ENCODE results near the gene CCDC80. TPM values are rescaled to one million over a fixed set of nuclear protein-coding genes. Genes with fewer than 3 reads are reported as not detected.

The CCDC80 gene, protein sequence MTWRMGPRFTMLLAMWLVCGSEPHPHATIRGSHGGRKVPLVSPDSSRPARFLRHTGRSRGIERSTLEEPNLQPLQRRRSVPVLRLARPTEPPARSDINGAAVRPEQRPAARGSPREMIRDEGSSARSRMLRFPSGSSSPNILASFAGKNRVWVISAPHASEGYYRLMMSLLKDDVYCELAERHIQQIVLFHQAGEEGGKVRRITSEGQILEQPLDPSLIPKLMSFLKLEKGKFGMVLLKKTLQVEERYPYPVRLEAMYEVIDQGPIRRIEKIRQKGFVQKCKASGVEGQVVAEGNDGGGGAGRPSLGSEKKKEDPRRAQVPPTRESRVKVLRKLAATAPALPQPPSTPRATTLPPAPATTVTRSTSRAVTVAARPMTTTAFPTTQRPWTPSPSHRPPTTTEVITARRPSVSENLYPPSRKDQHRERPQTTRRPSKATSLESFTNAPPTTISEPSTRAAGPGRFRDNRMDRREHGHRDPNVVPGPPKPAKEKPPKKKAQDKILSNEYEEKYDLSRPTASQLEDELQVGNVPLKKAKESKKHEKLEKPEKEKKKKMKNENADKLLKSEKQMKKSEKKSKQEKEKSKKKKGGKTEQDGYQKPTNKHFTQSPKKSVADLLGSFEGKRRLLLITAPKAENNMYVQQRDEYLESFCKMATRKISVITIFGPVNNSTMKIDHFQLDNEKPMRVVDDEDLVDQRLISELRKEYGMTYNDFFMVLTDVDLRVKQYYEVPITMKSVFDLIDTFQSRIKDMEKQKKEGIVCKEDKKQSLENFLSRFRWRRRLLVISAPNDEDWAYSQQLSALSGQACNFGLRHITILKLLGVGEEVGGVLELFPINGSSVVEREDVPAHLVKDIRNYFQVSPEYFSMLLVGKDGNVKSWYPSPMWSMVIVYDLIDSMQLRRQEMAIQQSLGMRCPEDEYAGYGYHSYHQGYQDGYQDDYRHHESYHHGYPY
- 0.21 TPM for total RNA-seq (2013)
- polyA plus RNA-seq (under 1 TPM in 1 of 3 donors, not detected in 2; 0.05 TPM), polyA minus RNA-seq (not detected in 2 replicates), total RNA-seq (0 to 4.5 (median 0.08) reads per million in 11 experiments)

DNA sequence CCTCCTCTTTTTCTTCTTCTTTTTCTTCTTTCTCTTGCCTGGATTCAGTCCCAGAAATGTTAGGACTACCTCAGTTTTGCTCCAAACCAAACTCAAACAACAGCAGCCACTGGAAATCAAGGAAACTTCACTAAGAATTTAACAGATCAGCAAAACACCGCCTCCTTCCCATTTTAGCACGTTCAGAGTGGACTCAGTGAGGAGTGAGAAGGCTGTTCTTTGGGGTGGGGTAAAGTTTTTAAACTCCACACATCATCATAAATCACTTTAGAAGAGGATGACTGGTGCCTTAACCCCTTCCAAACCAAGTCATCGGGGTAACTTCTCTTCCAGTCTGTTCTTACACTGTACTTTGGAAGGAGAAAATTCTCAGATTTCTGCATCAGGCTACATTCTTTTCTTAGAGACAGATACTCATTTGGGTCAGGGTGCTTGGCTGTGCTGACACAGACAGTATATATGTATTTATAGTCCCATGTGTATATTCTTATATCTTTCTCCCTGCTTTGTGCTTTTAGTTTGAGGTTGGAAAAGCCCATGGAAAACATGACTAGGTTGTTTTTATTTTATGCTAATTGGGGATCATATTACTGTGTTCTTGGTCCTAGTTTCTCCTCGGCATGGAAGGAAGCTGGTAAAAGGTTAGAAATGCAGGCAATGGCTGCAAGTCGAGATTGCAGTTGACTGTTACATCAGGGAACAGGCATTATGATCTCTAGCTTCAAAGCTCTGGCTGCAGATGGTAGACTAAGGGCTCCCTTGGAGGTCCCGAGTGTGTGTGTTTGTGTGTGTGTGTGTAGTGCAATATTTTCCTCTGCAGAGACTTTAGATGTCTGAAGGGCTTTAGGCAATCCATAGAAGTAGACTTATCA, at the start of gene CCDC80:
Gene CCDC80 (minus strand): TSS at position 214 of the 872 bp plus-strand sequence. CDS start 1,238 bp downstream, outside the sequence.
- no peak within 1 kb of the TSS for H3K9ac ChIP-seq (ENCODE audit: insufficient read depth, low read length, poor library complexity, severe bottlenecking)
- H3K27ac Mint-ChIP-seq, result no peak within 1 kb of the TSS
- H3K9me3 Mint-ChIP-seq, result no peaks in the 10 kb centered on the region

More for the DNA sequence above, at the start of gene CCDC80:
- Histone ChIP-seq H3K27me3 (ENCODE audit: control insufficient read depth in 2 of 2, insufficient read depth in 2 of 2, low read length in 2 of 2) (peaks cover 13 to 14% of the 10 kb centered on the region in 2 donors), H3K27ac (ENCODE audit: low read depth in 1 of 2, low read length in 2 of 2) (no peak within 1 kb of the TSS), H3K4me3 (replicated peaks in 1 of 3; ENCODE audit: low read depth in 2 of 3, low read length in 3 of 3) (peak within 1 kb of the TSS in 1 of 3 experiments; percentile 1), H4K20me1 (ENCODE audit: insufficient read depth, low read length) (no peaks in the 10 kb centered on the region), H3K9me3 (replicated peaks in 1 of 2; ENCODE audit: control insufficient read depth in 1 of 2, insufficient read depth in 1 of 2, low read length in 2 of 2) (no peaks in the 10 kb centered on the region), H3K79me2 (ENCODE audit: insufficient read depth, low read length) (no peaks in the 10 kb centered on the region), H3K4me1 (ENCODE audit: control insufficient read depth in 1 of 2, insufficient read depth in 2 of 2, low read length in 2 of 2) (peaks cover 4 to 7% of the 10 kb centered on the region in 2 donors), H3K4me2 (replicated peaks; ENCODE audit: extremely low read depth, low read length, poor library complexity, severe bottlenecking) (peak within 1 kb of the TSS; percentile 8), H3K36me3 (replicated peaks in 1 of 2; ENCODE audit: control insufficient read depth in 1 of 2, insufficient read depth in 2 of 2, low read length in 2 of 2) (no peaks in the 10 kb centered on the region), H2AFZ (ENCODE audit: insufficient read depth, low read depth, low read length, poor library complexity, severe bottlenecking) (no peak within 1 kb of the TSS)
- intact Hi-C loops (cut with micrococcal nuclease), result loop anchor here (5.0 to 10.0 kb wide), 3 partner anchors 144 to 341 kb away; partner anchors contain the start of gene CD200R1 (in 1 of the 2)
- no peak within 1 kb of the TSS for H3K4me3 Mint-ChIP-seq
- H3K27me3 Mint-ChIP-seq (ENCODE audit: low read depth in 3 of 3), result peaks cover 1 to 5% (median 5%) of the 10 kb centered on the region in 3 donors
- DNase-seq, result no peak
- peaks cover 10% of the 10 kb centered on the region for H3K4me1 Mint-ChIP-seq
- WGBS (ENCODE audit: insufficient coverage), result 10% methylated on average over 2 of the region's 6 CpGs
- TF ChIP-seq, protein P1, sequence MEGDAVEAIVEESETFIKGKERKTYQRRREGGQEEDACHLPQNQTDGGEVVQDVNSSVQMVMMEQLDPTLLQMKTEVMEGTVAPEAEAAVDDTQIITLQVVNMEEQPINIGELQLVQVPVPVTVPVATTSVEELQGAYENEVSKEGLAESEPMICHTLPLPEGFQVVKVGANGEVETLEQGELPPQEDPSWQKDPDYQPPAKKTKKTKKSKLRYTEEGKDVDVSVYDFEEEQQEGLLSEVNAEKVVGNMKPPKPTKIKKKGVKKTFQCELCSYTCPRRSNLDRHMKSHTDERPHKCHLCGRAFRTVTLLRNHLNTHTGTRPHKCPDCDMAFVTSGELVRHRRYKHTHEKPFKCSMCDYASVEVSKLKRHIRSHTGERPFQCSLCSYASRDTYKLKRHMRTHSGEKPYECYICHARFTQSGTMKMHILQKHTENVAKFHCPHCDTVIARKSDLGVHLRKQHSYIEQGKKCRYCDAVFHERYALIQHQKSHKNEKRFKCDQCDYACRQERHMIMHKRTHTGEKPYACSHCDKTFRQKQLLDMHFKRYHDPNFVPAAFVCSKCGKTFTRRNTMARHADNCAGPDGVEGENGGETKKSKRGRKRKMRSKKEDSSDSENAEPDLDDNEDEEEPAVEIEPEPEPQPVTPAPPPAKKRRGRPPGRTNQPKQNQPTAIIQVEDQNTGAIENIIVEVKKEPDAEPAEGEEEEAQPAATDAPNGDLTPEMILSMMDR (IDR thresholded peaks at IDR 0.05), result no peak
- no peaks in the 10 kb centered on the region for H3K36me3 Mint-ChIP-seq
